Spinal cord (tissue), 10 donors: ENCODE results near the gene CBR3. TPM values are rescaled to one million over a fixed set of nuclear protein-coding genes. Genes with fewer than 3 reads are reported as not detected.
"Not testable (repeated sequence)": the region's sequence is repeated elsewhere in the genome, so short reads cannot be mapped to it uniquely, and the experiment has no call there.

Experiments used
- DNase-seq, 6 donors: peaks; one replicate each; pipeline versions ENCODE4 v3.0.0 to v3.0.0-alpha.2; 2013 to 2015; ENCODE audit warnings: low spot score in 6 of 6, low read depth in 4 of 6
- H3K27ac ChIP-seq: one replicate; pipeline ENCODE4 v1.5.1; 2013; ENCODE audit warnings: low read depth, low read length, control low read depth
- H3K27me3 ChIP-seq: one replicate; pipeline ENCODE4 v1.6.1; 2013; ENCODE audit warnings: low read length; ENCODE audit not compliant: control insufficient read depth, insufficient read depth
- H3K36me3 ChIP-seq: one replicate; pipeline ENCODE4 v1.6.1; 2013; ENCODE audit warnings: low read length; ENCODE audit not compliant: control insufficient read depth, insufficient read depth
- H3K4me1 ChIP-seq: one replicate; pipeline ENCODE4 v1.6.1; 2013; ENCODE audit warnings: low read length; ENCODE audit not compliant: control insufficient read depth, insufficient read depth
- H3K4me3 ChIP-seq: one replicate; pipeline ENCODE4 v1.5.1; 2013; ENCODE audit warnings: low read depth, low read length, control low read depth
- H3K9me3 ChIP-seq: one replicate; pipeline ENCODE4 v1.6.1; 2013; ENCODE audit warnings: low read length; ENCODE audit not compliant: control insufficient read depth, insufficient read depth
- WGBS: methylation state at CpG from one replicate; pipeline ENCODE4 v1.1.5; 2013; ENCODE audit warnings: missing lambda C conversion rate; ENCODE audit not compliant: insufficient coverage; 5-methylcytosine and 5-hydroxymethylcytosine counted together
- polyA plus RNA-seq, 2 donors: library from polyadenylated mRNA; unstranded; fragments of 120-200 nt; gene quantifications; one replicate each; pipeline ENCODE4 v1.2.1, GENCODE V29; 2013; ENCODE audit not compliant: insufficient read length in 2 of 2
- total RNA-seq, 2 donors: library from RNA; depleted of rRNA in 1 of 2; stranded (reverse); fragments of 120-200 nt in 1 of 2; fragments of >200 nt in 1 of 2; gene quantifications; one replicate each; pipeline versions ENCODE4 v1.2.3 to v1.2.4, GENCODE V29; 2013 to 2014
- donor health status: healthy.

The CBR3 gene
- total and polyA plus RNA-seq, 4 donors, result 2.0 to 3.7 (median 2.3) TPM

DNA sequence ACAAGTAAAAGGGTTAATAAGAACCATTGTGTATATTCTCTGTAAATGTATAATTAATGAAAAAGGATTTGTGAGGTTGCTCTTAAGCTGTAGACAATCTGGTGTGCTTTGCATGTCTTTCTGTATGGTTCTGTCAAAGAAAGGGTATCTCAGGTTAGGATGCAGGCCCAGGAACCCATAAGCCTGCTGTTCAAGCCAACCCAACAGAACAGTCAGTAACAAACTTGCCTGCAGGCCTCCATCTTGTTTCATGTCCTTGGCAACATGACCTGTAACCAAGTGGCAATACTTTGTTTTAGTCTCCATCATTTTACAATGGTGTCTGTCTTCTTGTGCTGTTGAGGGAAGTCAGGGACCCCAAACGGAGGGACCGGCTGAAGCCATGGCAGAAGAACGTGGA is 35.9 kb upstream of the CBR3 start:
- WGBS, result no CpG with 5 or more reads among the region's 3 CpGs
- no peak overlapping the region for H3K27ac ChIP-seq
- no peaks in the 10 kb centered on the region for H3K36me3 ChIP-seq
- peaks cover 8% of the 10 kb centered on the region for H3K27me3 ChIP-seq
- H3K4me1 ChIP-seq, result no peaks in the 10 kb centered on the region
- no peak for DNase-seq
- H3K9me3 ChIP-seq, result no peaks in the 10 kb centered on the region
- no peak overlapping the region for H3K4me3 ChIP-seq

GRCh38 chr21:36099695-36100211 is 35.1 kb upstream of the CBR3 start:
- DNase-seq, H3K27ac ChIP-seq, H3K4me1 ChIP-seq, H3K4me3 ChIP-seq, H3K36me3 ChIP-seq, H3K9me3 ChIP-seq: not testable (repeated sequence)
- 53% methylated on average over 5 of the region's 13 CpGs for WGBS
- H3K27me3 ChIP-seq, result peaks cover 12% of the 10 kb centered on the region

DNA sequence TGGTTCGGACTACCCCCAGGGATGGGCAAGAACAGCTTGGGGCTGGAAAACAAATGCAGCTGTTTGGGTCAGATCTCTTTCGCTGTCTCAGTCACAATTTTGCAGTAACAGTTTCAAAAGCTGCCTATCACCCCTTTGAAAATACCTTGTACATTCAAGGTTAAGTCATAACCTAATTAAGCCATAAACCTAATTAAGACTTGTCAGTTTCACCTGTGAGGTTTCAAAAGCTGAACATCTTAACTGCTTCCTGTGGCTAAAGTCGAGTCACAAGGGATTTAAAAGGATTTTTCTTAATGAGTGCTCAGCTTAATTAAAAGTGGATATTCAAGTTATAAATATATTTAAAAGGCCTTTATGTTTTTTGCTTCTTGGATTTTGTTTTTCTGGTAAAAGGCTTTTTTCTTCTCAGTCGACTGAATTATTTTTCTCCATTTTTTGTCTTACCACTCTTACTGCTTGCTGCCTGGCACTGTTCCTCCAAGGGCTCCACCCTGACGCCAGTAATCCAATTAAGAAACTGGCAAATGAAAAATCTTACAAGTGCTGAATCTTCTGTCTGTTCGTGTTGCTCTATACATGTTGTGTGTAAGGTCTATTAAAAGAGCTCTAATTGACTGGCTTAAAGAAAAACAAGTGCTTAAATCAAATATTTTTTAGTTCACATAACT is 33.8 kb upstream of the CBR3 start:
- DNase-seq, result no peak
- WGBS, result 83% methylated on average over 2 of the region's 6 CpGs
- Histone ChIP-seq H3K27ac (no peak overlapping the region), H3K4me3 (no peak overlapping the region), H3K4me1 (peaks cover 6% of the 10 kb centered on the region), H3K27me3 (peaks cover 17% of the 10 kb centered on the region), H3K36me3 (no peaks in the 10 kb centered on the region), H3K9me3 (no peaks in the 10 kb centered on the region)

DNA sequence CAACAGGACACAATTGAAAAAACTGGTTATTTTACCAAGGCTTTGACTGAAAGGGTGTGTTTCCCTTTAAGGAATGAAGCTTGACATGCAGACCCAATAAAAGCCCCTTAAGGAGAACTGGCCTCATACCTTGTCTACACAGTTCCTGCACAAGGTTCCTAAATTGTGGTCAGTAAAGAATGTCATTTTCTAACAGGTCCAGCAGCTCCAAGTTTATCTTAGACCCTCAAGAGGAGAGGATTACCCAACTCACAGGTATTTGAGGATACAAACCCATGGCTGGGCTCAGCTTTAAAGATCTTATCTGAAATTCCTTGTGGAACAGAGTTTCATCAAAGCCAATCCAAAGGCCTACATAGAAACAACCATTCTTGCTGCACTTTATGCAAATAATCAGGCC is 31.4 kb upstream of the CBR3 start:
- Histone ChIP-seq H3K36me3 (no peaks in the 10 kb centered on the region), H3K4me1 (peaks cover 6% of the 10 kb centered on the region), H3K9me3 (no peaks in the 10 kb centered on the region), H3K4me3 (no peak overlapping the region), H3K27me3 (peaks cover 22% of the 10 kb centered on the region), H3K27ac (no peak overlapping the region)
- no peak for DNase-seq

GRCh38 chr21:36104317-36105300 is 30.3 kb upstream of the CBR3 start:
- Histone ChIP-seq H3K9me3 (no peaks in the 10 kb centered on the region), H3K27me3 (peaks cover 22% of the 10 kb centered on the region), H3K36me3 (no peaks in the 10 kb centered on the region), H3K4me1 (peaks cover 6% of the 10 kb centered on the region), H3K27ac (no peak overlapping the region), H3K4me3 (peak overlapping the region; percentile 22)
- WGBS, result 17% methylated on average over 19 of the region's 29 CpGs
- DNase-seq, result peak in 5 of 6 donors; percentile 45 to 82 (median 63)

- peaks cover 15% of the 10 kb centered on the region for H3K27me3 ChIP-seq
- H3K27ac ChIP-seq, result no peak overlapping the region
- H3K36me3 ChIP-seq, result no peaks in the 10 kb centered on the region
- peak overlapping the region; percentile 22 for H3K4me3 ChIP-seq
- WGBS, result 32% methylated on average over 2 of the region's 4 CpGs
- DNase-seq, result no peak
- no peaks in the 10 kb centered on the region for H3K9me3 ChIP-seq
- H3K4me1 ChIP-seq, result peaks cover 6% of the 10 kb centered on the region
Measured at GRCh38 chr21:36105327-36105842, 29.5 kb upstream of the CBR3 start.

DNA sequence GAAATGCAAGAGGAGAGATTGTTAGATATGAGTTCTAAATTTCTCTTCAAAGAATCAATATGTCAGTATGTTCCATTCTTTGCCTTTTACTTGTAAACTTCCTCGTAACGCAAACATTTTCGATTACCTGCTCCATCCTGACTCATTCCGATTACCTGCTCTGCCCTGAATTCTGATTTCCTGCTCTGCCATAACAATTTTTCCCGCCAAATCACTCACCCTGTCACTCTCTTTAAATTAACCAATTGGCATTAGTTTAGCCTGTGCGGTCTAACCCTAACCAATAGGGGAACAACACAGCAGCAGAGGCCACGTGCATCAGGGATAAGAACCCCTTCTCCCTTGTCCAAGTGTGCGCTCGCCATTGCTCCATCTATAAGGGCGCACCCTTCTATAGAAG is 25.0 kb upstream of the CBR3 start:
- no peak for DNase-seq
- H3K27ac ChIP-seq, result no peak overlapping the region
- H3K4me3 ChIP-seq, result no peak overlapping the region
- WGBS, result 95% methylated on average over 7 of the region's 10 CpGs
- peaks cover 4% of the 10 kb centered on the region for H3K4me1 ChIP-seq
- H3K27me3 ChIP-seq, result peaks cover 9% of the 10 kb centered on the region
- no peaks in the 10 kb centered on the region for H3K36me3 ChIP-seq
- no peaks in the 10 kb centered on the region for H3K9me3 ChIP-seq

DNA sequence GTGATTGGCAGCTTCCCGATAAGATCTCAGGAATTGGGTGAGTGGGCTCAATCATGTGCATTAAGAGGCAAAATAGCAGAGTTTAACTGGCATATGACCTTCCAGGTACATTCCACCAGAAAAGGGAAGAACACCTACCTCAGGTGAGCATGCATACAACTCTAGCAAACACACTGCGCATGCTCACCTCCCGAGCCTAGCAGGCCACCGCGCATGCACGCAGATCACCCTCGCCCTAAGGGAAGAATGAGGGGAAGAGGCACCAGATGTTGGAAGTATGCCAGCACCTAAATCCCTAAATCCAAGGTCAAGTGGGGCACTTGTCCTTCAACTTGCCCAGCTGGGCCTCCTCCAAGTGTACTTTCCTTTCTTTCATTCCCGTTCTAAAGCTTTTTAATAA is 23.6 kb upstream of the CBR3 start:
- Histone ChIP-seq H3K9me3 (no peaks in the 10 kb centered on the region), H3K36me3 (no peaks in the 10 kb centered on the region), H3K4me3 (no peak overlapping the region), H3K4me1 (peaks cover 4% of the 10 kb centered on the region), H3K27ac (no peak overlapping the region), H3K27me3 (peaks cover 5% of the 10 kb centered on the region)
- WGBS, result 95% methylated on average over 8 of the region's 8 CpGs
- DNase-seq, result no peak

GRCh38 chr21:36113647-36114428 is 21.0 kb upstream of the CBR3 start:
- no peak overlapping the region for H3K27ac ChIP-seq
- H3K9me3 ChIP-seq, result no peaks in the 10 kb centered on the region
- DNase-seq, result no peak
- H3K4me1 ChIP-seq, result peaks cover 4% of the 10 kb centered on the region
- WGBS, result 86% methylated on average over 12 of the region's 17 CpGs
- no peak overlapping the region for H3K4me3 ChIP-seq
- H3K27me3 ChIP-seq, result no peaks in the 10 kb centered on the region
- no peaks in the 10 kb centered on the region for H3K36me3 ChIP-seq
